HG03196 (cell line): ENCODE measurements around the gene CPNE2.

Experiments
- ATAC-seq: cut with Tn5 transposase; IDR thresholded peaks from one replicate; pipeline ENCODE4 v1.9.1; 2021; ENCODE audit not compliant: unreplicated experiment

CPNE2 gene

DNA sequence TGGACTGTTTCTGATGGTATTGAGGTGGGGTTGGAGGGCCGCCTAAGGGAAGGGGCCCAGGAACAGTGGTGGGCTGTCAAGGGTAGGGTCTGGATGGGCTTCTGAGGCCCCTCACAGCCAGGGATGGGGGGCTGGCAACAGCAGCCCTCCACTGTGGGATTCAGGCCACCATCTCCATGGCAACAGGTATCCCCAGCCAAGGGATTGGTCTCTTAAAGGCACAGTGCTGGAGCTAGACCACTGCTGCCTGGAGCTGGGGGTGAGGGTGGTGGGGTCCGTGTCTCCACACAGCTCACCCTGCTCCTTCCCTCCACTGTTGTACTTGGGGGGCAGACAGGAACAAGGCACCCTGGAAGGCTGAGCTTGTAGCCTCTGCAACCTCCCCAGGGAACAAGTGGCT lies 51.6 kb downstream of the CPNE2 start:
- no peak for ATAC-seq

DNA sequence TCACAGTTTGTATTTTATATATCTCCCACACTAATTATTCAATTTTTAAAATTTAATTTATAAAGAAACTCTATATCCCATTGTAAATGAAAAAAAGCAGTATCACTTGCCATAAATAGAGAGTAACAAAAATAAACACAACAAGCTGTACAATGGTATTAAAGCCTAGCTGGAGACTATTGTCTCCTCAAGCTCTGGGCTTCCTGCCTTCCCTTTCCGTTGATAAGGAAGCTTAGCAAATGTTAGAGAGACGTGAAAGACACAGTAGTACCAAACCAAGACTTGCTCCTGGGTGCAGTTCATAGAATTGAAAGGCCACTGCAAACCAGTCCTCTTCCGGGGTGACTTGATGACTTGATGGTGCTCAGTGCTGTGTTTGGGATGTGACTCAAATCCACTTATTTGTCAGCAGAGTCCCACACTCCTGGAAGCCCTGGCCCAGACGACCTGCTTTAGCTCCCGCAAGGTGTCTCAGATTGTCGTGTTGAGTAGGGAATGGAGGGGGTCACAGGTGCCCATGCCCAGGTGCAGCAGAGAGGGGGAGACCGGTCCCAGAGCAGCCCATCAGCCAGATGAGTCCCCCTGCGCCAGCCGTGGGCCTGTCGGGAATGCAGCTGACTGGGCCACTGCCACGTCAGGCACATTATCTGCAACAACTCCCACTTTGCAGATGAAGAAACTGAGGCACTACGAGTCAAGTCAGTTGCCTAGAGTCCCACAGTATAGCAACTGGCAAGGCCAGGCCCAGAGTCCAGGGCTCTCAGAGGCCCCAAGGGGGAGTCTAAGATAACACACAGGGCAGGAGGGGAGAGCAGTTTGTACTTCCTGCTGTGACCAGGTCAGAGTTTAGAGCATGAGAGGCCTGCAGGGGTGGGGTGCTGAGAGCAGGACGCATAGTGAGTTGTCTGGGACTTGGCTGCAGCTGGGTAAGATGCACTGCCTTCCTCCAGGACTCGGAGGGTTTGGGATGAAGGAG lies 53.0 kb downstream of the CPNE2 start:
- no peak for ATAC-seq

GRCh38 chr16:57146040-57146647 lies 53.8 kb downstream of the CPNE2 start:
- no peak for ATAC-seq

- ATAC-seq, result no peak
Observed at GRCh38 chr16:57146735-57147134, 54.4 kb downstream of the CPNE2 start.

DNA sequence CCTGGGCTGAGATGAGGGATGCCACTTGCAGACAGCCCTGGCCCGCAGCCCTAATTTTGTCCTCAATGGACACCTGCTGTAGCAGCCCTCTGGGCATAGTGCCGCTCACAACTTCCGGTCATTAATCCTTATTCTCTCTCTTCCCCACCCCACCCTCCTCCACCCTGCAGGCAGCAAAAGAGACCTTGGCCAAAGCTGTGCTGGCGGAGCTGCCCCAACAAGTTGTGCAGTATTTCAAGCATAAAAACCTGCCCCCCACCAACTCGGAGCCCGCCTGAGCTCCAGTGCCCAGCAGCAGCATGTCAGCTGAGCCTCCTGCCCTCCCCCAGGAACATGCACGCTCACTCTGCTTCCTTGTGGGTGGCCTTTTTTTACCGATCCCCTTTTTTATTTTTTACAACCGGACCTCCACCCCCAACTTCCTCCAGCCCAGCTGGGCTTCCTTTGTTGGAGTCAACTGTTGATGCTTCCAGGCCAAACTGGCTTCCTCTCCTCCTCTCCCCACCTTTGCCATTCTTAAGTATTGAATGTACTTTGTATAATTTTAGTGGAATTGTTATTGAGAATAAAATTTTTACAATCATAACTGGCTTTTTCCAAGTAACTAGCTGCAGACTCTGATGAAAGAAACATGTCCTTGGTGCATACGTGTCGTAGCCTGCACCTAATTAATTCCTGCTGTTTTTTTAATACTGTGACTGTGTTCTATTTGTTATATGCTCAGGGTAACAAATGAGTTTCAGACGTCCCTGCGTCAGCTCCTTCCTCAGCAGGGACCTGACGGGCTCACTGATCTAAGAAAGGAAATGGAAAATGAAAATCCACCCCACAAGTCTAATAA lies 55.2 kb downstream of the CPNE2 start:
- ATAC-seq, result no peak

DNA sequence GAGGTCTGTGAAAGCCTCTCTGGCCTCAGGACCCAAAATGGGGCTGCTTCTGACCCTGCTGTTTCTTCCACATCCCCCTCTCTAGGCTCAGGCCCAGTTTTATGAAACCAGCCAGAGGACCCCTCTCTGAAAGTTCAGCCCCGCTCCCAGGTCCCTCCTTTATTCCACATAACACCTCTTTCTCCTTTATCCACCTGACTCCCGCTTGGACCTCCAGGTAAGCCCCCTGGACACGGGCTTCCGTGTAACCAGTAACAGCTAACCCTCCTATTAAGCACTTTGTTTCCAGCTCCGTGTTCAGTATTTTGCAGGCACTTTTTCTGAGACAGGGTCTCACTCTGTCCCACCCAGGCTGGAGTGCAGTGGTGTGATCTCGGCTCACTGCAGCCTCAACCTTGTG lies 56.1 kb downstream of the CPNE2 start:
- no peak for ATAC-seq

DNA sequence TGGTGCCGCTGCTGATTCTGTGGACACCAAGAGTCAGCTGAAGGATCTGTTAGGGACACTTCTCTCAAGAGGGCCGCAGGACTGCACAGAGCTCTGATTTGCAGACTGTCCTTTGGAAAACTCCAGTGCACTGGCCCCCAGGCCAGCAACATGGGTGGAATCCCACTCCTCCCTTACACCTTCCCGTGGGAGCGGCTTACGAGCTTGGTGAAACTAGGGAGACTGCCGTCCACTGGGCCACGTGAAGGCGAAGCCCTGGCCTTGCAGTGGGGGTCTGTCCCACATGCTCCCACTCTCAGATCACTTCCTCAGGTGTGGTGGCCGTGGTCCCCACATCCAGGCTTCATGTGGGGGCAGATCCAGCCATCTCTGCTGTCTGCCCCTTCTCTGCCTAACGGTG lies 57.0 kb downstream of the CPNE2 start:
- ATAC-seq, result no peak

DNA sequence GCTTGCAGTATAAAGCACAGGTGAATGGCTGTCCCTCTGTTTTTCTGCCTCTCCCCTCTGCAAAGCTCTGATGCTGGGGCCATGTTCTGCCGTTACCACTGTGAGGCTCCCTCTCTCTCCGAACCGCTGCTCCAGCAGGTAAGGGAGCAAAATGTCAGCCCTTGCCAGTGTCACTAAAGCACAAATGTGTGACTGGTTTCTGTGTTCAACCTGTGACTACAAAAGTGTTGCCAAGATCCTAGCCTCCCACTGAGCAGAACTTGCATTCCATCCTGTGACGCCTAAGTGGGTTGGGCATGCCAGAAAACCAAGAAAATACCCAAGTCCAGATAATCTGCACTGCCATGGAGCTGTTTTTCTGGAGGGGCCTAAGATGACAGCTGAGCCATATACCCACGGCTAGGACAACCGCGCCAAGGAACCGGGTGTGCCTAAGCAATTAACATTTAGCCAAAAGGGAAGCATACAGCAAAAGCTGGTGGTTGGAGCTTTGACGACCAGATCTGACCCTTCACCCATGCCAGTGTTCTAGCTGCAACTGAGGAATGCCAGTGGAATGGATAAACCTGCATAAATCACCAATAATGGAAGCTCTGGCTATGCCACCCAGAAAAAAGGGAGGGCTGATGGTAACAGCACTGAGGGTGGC lies 58.4 kb downstream of the CPNE2 start:
- no peak for ATAC-seq

DNA sequence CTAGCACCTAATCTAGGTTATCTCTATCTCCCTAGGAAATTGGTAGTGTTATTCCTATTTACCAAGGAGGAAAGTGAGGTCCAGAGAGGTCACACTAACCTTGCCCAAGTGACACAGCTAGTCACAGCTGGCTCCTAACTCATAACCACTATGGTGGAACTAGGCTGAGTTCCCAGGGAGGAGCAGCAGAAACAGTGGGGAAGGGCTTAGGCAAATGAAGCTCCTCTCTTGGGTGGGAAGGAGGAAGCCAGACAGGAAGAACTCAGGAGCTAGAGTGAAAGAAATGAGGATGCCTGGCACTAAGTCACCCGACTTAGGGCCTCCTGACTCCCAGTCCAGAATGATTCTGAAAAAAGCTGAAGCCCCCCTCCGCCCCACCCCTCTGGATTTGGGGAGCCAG lies 59.0 kb downstream of the CPNE2 start:
- ATAC-seq, result no peak

GRCh38 chr16:57152096-57153093 lies 60.0 kb downstream of the CPNE2 start:
- ATAC-seq, result no peak

DNA sequence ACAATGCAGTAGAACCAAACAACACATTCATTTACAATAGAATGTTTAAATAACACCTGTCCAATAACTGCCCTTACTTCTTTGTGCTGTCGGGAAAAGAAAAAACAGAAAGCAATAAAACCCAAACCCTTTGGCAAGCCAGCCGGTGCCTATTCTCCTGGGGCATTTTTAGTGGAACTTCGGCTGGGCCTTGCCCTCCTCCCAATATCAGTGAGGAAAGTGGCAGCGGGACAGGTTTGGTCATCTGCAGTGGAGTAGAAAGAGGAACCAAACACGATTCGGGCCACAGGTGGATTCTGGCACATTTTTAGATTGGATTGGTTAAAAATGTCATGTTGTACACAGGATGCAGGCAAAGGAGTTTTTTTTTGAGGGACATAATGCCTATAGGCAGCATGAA lies 61.5 kb downstream of the CPNE2 start:
- ATAC-seq, result no peak

DNA sequence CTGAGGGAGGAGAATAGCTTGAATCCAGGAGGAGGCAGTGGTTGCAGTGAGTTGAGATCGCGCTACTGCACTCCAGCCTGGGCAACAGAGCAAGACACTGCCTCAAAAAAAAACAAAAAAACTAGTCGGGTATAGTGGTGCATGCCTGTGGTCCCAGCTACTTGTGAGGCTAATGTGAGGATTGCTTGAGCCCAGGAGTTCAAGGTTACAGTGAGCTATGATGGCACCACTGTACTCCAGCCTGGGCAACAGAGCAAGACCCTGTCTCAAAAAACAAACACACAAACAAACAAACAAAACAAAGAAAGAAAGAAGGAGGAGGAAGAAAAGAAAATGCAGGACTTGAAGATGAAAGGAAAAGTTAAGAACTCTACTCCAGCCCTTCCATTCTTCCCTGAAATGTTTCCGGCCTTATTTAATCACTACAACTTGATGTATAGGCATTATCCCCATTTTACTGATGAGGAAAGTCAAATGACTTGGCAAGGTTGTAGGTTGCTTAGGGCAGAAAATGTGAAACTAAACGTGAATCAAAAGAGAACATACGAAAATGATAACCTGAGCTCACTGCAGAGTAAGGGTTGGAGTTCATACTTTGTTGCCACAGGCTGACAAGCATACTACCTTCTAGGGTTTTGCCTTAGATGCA lies 63.4 kb downstream of the CPNE2 start:
- no peak for ATAC-seq

- no peak for ATAC-seq
Observed at GRCh38 chr16:57156351-57156703, 63.9 kb downstream of the CPNE2 start.

DNA sequence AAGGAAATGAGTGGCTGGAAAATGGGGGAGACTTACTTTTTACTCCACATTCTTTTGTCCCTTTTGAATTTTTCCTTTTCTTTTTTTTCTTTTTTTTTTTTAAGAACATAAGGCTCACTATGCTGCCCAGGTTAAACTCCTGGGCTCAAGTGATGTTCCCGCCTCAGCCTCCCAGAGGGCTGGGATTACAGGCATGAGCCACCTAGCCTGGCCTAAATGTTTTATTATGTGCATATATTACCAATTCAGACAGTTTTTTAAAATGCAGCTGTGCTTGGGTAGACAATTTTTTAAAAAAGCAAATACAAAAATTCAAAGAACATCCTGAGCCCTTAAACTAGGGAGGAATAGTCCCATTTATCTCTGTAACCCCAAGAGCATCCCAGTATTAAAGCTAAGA lies 65.2 kb downstream of the CPNE2 start:
- no peak for ATAC-seq

- ATAC-seq, result no peak
Observed at GRCh38 chr16:57159447-57159846, 67.1 kb downstream of the CPNE2 start.

GRCh38 chr16:57163842-57164241 lies 71.5 kb downstream of the CPNE2 start:
- ATAC-seq, result no peak

GRCh38 chr16:57165483-57165882 lies 73.1 kb downstream of the CPNE2 start:
- ATAC-seq, result no peak

GRCh38 chr16:57165938-57166337 lies 73.6 kb downstream of the CPNE2 start:
- no peak for ATAC-seq

GRCh38 chr16:57166451-57166850 lies 74.1 kb downstream of the CPNE2 start:
- ATAC-seq, result no peak
